DND-41 (cell line): ENCODE results near the gene TAOK1.

Experiments used
- CTCF ChIP-seq: IDR thresholded peaks from 2 replicates; pipeline ENCODE4 v1.5.1; 2012; ENCODE audit warnings: borderline replicate concordance, low read length, moderate library complexity, mild to moderate bottlenecking; ENCODE audit not compliant: poor library complexity, severe bottlenecking; ENCODE audit errors: extremely low read depth
- EZH2 ChIP-seq: IDR thresholded peaks from 3 replicates; pipeline ENCODE4 v1.6.1; 2012; ENCODE audit warnings: borderline replicate concordance, low read depth, mild to moderate bottlenecking, moderate library complexity, low read length, inconsistent platforms; ENCODE audit not compliant: severe bottlenecking

GRCh38 chr17:29514792-29515191 lies 124.6 kb downstream of the TAOK1 start:
- TF ChIP-seq CTCF (no peak), EZH2 (no peak)
